NB4 (cell line): ENCODE results near the gene TIPARP.

ENCODE experiments used
- CTCF ChIP-seq: IDR thresholded peaks from one replicate; pipeline ENCODE4 v1.5.1; 2012; ENCODE audit warnings: low read depth, low read length
- MYC ChIP-seq: IDR thresholded peaks from 2 replicates; pipeline ENCODE4 v1.6.1; 2011; ENCODE audit warnings: low read depth, low read length
- TF ChIP-seq, protein P1 (sequence below): IDR thresholded peaks from 2 replicates; pipeline ENCODE4 v1.6.1; 2011; ENCODE audit warnings: low read depth, low read length

GRCh38 chr3:156735471-156735870 lies 61.1 kb downstream of the TIPARP start:
- TF ChIP-seq MYC: no peak
- TF ChIP-seq, protein P1, sequence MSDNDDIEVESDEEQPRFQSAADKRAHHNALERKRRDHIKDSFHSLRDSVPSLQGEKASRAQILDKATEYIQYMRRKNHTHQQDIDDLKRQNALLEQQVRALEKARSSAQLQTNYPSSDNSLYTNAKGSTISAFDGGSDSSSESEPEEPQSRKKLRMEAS: no peak
- TF ChIP-seq CTCF: no peak
